HG03565 (cell line): ENCODE data around the gene ALKBH6.
A peak's percentile ranks its signal among the peaks of the same experiment; 100 is the strongest.

Source experiments
- ATAC-seq: cut with Tn5 transposase; IDR thresholded peaks from one replicate; pipeline ENCODE4 v1.9.1; 2021; ENCODE audit warnings: mild to moderate bottlenecking, moderate library complexity; ENCODE audit not compliant: unreplicated experiment

The ALKBH6 gene

DNA sequence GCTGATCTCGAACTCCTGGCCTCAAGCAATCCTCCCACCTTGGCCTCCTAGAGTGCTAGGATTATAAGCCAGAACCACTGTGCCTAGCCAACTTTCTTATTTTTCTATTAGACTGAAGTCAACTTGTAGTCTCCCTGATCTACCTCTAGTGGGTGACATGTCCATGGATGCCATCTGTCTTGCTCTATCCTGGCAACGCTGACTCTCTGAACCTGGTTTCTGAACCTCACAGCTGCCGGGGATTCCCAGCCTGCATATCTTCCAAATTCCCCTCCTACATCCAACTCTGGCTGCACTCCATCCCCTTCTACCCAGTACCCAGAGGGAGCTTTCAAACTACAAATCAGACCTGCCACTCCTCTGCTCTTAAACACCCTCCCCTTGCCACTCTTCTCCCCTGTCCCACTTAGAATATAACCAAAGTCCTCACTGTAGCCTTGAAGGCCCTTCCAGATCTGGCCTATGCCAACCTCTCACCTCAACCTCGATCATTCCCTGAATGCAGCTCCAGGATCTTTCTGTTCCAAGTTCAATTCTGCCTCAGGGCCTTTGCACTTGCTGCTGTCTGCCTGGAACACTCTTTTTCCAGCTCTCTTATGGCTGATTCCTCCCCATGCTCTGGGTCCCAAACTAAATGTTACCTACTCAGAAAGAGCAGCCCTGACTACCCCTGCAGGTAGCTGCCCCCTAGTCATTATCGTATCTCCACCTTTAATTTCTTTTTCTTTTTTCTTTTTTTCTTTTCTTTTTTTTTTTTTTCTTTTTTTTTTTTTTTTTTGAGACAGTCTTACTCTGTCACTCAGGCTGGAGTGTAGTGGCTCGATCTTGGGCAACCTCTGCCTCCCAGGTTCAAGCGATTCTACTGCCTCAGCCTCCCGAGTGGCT is 16.5 kb upstream of the ALKBH6 start:
- no peak for ATAC-seq

- no peak for ATAC-seq
These were observed 14.5 kb upstream of the ALKBH6 start for GRCh38 chr19:36028313-36029041.

GRCh38 chr19:36027696-36028095 is 13.7 kb upstream of the ALKBH6 start:
- ATAC-seq: no peak

- ATAC-seq: no peak
These were observed 12.3 kb upstream of the ALKBH6 start for GRCh38 chr19:36026091-36026876.

DNA sequence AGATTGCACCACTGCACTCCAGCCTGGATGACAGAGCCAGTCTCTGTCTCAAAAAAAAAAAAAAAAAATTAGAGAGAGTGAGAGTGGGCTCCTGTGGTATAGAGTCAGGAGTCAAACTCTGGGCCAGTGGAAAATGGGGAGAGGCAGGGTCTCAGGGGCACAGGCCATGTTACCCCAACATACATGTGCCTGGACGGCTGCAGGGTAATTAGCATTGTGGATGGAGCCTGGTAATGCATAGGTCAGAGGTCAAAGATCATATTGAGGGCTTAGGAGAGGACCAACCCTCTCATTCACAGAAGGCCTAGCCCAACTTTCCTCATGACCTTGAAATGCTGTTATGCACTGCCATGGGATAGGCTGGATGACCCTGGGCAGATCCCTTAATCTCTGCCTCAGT is 11.5 kb upstream of the ALKBH6 start:
- no peak for ATAC-seq

DNA sequence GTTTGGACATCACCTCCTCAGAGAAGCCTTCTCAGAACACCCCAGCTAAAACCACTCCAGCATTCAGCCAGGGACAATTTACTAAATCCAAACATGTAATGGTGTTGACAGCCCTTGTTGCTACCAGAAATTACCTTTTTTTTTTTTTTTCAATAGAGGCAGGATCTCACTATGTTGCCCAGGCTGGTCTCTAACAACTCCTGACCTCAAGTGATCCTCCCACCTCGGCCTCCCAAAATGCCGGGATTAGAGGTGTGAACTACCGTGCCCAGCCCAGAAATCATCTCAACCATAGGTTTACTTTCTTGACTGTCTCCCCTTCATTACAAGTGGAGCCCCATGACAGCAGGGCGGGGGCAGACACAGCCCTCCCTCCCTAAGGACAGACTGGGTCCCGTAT is 9.4 kb upstream of the ALKBH6 start:
- no peak for ATAC-seq

DNA sequence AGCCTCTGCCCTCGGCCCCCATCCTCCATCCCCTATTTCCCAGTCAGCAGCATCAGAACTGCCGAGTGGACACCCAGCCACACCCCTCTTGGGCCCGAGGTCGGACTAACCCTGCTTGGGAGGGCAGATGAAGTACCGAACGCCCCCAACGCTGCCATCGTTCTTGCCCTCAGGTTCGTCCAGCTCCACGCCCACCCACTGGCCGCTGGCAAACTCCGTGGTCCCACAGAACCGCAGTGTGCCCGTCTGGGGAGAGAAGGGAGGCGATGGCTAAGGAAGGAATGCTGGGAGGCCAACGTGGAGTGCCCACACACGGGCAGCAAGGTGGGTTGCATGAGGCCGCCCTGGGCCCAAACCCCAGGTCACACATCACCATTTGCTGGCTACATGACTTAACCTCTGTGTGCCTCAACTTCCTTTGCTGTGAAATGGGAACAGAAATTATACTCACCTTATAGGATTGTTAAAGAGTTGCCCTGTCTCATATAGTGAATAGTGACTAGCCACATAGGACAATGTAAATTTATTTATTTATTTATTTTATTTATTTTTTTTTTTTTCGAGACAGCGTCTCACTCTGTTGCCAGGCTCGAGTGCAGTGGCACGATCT is 5.2 kb upstream of the ALKBH6 start:
- ATAC-seq: no peak

- ATAC-seq: no peak
These were observed 567 bp downstream of the ALKBH6 start for GRCh38 chr19:36013280-36014011.

DNA sequence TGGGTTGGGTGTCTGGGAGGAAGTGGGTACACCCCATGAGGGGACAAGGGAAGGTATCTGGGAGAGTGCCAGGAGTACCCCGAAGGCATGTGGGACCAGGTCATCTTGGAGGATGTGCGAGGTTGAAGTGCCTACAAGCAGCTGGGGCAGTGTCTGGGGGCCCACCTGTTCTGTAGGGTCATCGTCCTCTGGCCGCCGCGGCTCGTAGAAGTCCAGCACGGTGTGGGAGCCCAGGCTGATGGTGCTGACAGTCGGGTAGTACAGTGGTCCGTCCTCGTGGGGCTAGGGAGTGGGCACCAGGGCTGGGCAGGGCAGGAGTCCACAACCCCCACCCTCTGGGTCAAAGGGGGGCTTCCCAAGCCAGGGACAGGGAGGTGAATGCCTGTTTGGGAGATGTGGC is 3.6 kb downstream of the ALKBH6 start:
- ATAC-seq: no peak

- no peak for ATAC-seq
These were observed 4.2 kb downstream of the ALKBH6 start for GRCh38 chr19:36009633-36010379.

DNA sequence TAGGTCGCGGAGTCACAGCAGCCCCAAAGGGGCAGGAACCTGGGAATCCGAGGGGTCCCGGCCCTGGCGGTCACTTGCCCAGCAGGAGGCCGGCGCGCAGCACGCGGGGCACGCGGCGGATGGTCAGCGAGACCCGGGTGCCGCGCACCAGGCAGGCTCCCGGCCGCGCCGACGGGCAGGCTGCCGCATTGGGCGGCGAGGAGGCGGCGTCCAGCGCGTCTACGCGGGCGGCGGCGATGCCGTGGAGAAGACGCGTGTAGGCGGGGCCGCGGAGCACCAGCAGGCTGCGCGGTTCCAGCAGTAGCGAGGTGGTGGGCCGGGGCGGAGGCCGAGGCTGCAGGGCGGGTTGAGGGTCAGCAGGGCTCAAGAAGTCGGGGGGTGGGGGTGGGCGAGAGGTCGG is 4.8 kb downstream of the ALKBH6 start:
- ATAC-seq: no peak

DNA sequence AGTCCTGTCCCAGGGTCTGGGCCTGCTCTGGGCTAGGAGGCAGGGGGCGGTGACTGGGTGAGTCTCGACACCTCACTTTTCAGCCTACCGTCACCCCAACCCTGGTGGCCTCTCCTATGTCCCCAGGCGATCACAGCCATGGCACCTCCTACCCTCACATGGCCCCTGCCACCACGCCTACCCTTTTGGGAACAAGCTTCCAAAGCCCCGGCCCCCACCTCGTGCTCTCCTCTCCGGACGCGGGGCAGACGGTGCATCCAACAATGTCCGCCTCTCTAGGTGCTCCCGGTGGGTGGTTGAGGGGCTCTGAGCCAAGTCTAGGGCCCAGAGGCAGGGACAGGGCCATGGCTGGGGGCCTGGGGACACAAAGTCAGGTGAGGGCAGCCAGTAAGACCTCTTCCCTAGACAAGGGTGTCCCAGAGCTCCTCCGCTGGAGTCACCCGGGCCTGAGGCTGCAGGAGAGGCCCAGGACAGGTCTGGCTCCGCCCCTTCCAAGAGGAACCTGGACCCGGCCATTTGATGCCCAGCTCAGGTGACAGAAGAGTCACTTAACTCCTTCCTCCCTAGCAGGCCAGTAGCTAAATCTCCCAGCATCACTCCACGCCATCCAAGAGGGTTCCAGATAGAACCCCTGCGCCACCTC is 5.6 kb downstream of the ALKBH6 start, which contains the start of gene SYNE4:
Gene SYNE4 (minus strand): TSS at position 478 of the 643 bp plus-strand sequence. CDS start 132 bp downstream, at position 346.
- ATAC-seq: no peak

- ATAC-seq: no peak
These were observed 7.1 kb downstream of the ALKBH6 start for GRCh38 chr19:36006955-36007354.

DNA sequence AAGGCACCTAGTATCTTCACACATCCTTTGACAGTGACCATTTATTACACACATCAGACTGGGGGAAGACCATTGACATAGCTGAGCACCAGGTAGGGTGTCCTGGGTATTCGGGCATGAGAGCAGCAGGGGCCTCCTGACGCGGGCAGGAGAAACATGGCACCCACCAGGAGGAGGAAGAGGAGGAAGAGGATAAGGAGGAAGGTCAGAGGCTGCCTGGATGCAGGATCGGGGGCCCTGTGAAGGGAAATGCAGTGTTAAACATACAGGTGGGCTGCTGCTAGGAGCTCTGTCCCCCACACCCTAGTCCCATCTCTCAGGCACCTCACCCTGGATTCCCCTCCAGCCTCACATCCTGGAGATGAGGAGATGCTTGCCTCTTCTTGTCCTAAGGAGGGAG is 10.7 kb downstream of the ALKBH6 start:
- no peak for ATAC-seq

GRCh38 chr19:36001605-36002004 is 12.4 kb downstream of the ALKBH6 start:
- ATAC-seq: no peak

DNA sequence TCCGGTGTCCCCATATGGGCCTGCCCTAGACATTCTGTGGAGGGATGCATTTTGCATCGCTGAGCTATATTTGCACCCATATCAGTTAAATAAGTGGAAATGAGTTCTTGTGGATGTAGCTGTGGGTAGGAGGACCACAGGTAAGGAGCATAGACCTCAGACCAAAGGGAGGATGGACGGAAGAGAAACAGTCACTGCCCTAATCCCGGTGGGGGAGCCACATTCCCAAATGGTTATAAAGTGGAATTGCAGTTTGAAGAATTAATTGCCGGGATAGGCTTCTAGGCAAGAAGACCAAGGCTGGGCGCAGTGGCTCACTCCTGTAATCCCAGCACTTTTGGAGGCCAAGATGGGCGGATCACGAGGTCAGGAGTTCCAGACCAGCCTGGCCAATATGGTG is 17.2 kb downstream of the ALKBH6 start:
- ATAC-seq: no peak

DNA sequence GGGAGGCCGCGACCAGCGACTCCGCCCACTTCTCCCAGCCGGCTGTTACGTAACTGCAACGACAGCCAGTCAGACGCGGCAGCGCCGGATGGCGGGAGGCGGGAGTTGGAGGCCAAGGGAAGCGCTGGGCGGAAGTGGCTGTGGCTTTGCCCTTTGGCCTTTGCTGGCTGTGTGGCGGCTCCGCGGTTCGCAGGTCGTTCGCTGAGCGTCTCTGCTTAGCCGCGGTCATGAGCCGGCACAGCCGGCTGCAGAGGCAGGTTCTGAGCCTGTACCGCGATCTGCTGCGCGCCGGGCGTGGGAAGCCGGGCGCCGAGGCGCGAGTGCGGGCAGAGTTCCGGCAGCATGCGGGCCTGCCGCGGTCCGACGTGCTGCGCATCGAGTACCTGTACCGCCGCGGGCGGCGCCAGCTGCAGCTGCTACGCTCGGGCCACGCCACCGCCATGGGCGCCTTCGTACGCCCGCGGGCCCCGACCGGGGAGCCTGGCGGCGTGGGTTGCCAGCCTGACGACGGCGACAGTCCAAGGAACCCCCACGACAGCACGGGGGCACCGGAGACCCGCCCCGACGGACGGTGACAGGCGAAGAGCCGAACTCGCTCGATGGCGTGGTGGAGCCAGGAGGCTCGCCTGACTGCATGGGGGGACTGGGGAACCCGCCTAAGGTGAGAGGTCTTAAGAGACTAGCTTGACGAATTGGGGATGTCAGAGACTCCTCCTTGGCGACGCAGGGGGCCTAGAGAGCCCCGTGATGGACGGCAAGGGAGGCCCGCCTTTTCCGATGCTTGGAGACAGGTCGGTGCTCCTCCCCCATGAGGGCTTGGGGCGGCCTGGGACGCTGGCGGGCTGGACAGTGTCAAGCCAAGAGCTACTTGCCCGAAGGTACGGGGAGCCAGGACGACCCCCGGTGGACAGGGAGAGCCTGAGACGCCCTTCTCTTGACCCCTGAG is 18.7 kb downstream of the ALKBH6 start, which contains the start of gene SDHAF1:
Gene SDHAF1 (plus strand): TSS at position 141 of the 946 bp plus-strand sequence. CDS start 87 bp downstream, at position 228.
- peak; percentile 69 for ATAC-seq
